IMR-90 (cell line): ENCODE results near the gene LRFN2. TPM values are rescaled to one million over a fixed set of nuclear protein-coding genes. Genes with fewer than 3 reads are reported as not detected.

Source experiments
- ATAC-seq: fragments of 200-7000 bp; cut with Tn5 transposase; 2 replicates; pipeline ENCODE4 v1.9.1; 2020; ENCODE audit warnings: low read depth, mild to moderate bottlenecking, moderate library complexity
- BruUV-seq: library from RNA; stranded (reverse); fragments of 400-500 nt; replicated peaks from 2 replicates; lab custom pipeline; 2021; lab: Mats Ljungman, UMichigan
- CTCF ChIA-PET: fragments of 300-600 bp; formaldehyde crosslinking; extraction: SDS; loops from one replicate; lab custom pipeline; 2021; ENCODE audit warnings: antibody characterized with exemption; lab: Yijun Ruan, JAX
- POLR2A ChIA-PET: fragments of 300-600 bp; sonication (Branson Sonifier 250); formaldehyde crosslinking; loops from one replicate; lab custom pipeline; 2022; ENCODE audit warnings: antibody characterized with exemption; ENCODE audit not compliant: unreplicated experiment; lab: Charles Lee
- DNase-seq: peaks from one replicate; pipeline ENCODE4 v3.0.0; 2013
- H2AFZ ChIP-seq: replicated peaks from 2 replicates; pipeline ENCODE3; 2013; ENCODE audit warnings: low read length, mild to moderate bottlenecking; ENCODE audit not compliant: poor library complexity
- H2AK5ac ChIP-seq: 2 replicates; pipeline ENCODE4 v1.6.1; 2013; ENCODE audit warnings: low read depth, low read length, inconsistent platforms
- H2AK9ac ChIP-seq: replicated peaks from 2 replicates; pipeline ENCODE3; 2013; ENCODE audit warnings: mild to moderate bottlenecking, low read depth, low read length, moderate library complexity; ENCODE audit not compliant: poor library complexity
- H2BK120ac ChIP-seq: 2 replicates; pipeline ENCODE4 v1.6.1; 2013; ENCODE audit warnings: low read depth, low read length, inconsistent platforms
- H2BK15ac ChIP-seq: 3 replicates; pipeline ENCODE4 v1.6.1; 2013; ENCODE audit warnings: low read depth, low read length, inconsistent platforms
- H2BK20ac ChIP-seq: 2 replicates; pipeline ENCODE4 v1.6.1; 2013; ENCODE audit warnings: low read depth, mild to moderate bottlenecking, inconsistent platforms, low read length, moderate library complexity
- H2BK5ac ChIP-seq: 2 replicates; pipeline ENCODE4 v1.6.1; 2013; ENCODE audit warnings: mild to moderate bottlenecking, low read depth, low read length, inconsistent platforms; ENCODE audit not compliant: poor library complexity, severe bottlenecking
- H3K14ac ChIP-seq: replicated peaks from 2 replicates; pipeline ENCODE4 v1.6.1; 2013; ENCODE audit warnings: low read depth, low read length, inconsistent platforms
- H3K18ac ChIP-seq: 2 replicates; pipeline ENCODE4 v1.6.1; 2013; ENCODE audit warnings: low read depth, low read length, control low read depth
- H3K23ac ChIP-seq: 2 replicates; pipeline ENCODE4 v1.6.1; 2013; ENCODE audit warnings: low read depth, low read length, inconsistent platforms
- H3K27ac ChIP-seq: 2 replicates; pipeline ENCODE4 v1.5.1; 2013; ENCODE audit warnings: mild to moderate bottlenecking, control low read depth, low read length; ENCODE audit not compliant: insufficient read depth
- H3K27me3 ChIP-seq: 2 replicates; pipeline ENCODE4 v1.6.1; 2013; ENCODE audit warnings: low read length; ENCODE audit not compliant: control insufficient read depth, insufficient read depth
- H3K36me3 ChIP-seq: 2 replicates; pipeline ENCODE4 v1.6.1; 2013; ENCODE audit warnings: low read length, mixed read lengths; ENCODE audit not compliant: control insufficient read depth, insufficient read depth
- H3K4ac ChIP-seq: 2 replicates; pipeline ENCODE4 v1.6.1; 2013; ENCODE audit warnings: low read depth, low read length, inconsistent platforms
- H3K4me1 ChIP-seq: 2 replicates; pipeline ENCODE4 v1.6.1; 2013; ENCODE audit warnings: low read length, mixed read lengths; ENCODE audit not compliant: control insufficient read depth, insufficient read depth
- H3K4me2 ChIP-seq: 2 replicates; pipeline ENCODE4 v1.6.1; 2013; ENCODE audit warnings: low read depth, mild to moderate bottlenecking, control low read depth, low read length, moderate library complexity
- H3K4me3 ChIP-seq: 2 replicates; pipeline ENCODE4 v1.5.1; 2013; ENCODE audit warnings: low read depth, mild to moderate bottlenecking, control low read depth, low read length, moderate library complexity; ENCODE audit not compliant: insufficient read depth
- H3K56ac ChIP-seq: 2 replicates; pipeline ENCODE4 v1.6.1; 2013; ENCODE audit warnings: low read length, inconsistent platforms; ENCODE audit not compliant: insufficient read depth; ENCODE audit errors: extremely low read depth
- H3K79me1 ChIP-seq, 2 experiments: 2 replicates each; pipeline ENCODE4 v1.6.1; 2013; ENCODE audit warnings: low read length in 2 of 2, inconsistent platforms in 1 of 2, low read depth in 1 of 2
- H3K9ac ChIP-seq: 2 replicates; pipeline ENCODE4 v1.6.1; 2013; ENCODE audit warnings: low read depth, low read length, control low read depth
- H3K9me1 ChIP-seq: 2 replicates; pipeline ENCODE4 v1.6.1; 2013; ENCODE audit warnings: low read length, inconsistent platforms; ENCODE audit not compliant: insufficient read depth
- H3K9me3 ChIP-seq: 2 replicates; pipeline ENCODE4 v1.6.1; 2013; ENCODE audit warnings: low read length; ENCODE audit not compliant: control insufficient read depth, insufficient read depth
- H4K20me1 ChIP-seq: 2 replicates; pipeline ENCODE4 v1.6.1; 2013; ENCODE audit warnings: low read length, inconsistent platforms; ENCODE audit not compliant: insufficient read depth
- H4K5ac ChIP-seq: 2 replicates; pipeline ENCODE4 v1.6.1; 2013; ENCODE audit warnings: mild to moderate bottlenecking, low read depth, low read length, control low read depth
- H4K8ac ChIP-seq, 2 experiments: 2 replicates each; pipeline ENCODE4 v1.6.1; 2013; ENCODE audit warnings: low read depth in 2 of 2, low read length in 2 of 2, control low read depth in 1 of 2, inconsistent platforms in 1 of 2
- H4K91ac ChIP-seq: 2 replicates; pipeline ENCODE4 v1.6.1; 2013; ENCODE audit warnings: low read depth, low read length, inconsistent platforms; ENCODE audit not compliant: insufficient read depth
- BHLHE40 ChIP-seq: fragments of 150-350 bp; IDR thresholded peaks from 2 replicates; pipeline ENCODE4 v1.6.1; 2016; ENCODE audit warnings: mild to moderate bottlenecking, low read depth, low read length
- CEBPB ChIP-seq: IDR thresholded peaks from 2 replicates; pipeline ENCODE4 v1.6.1; 2012; ENCODE audit warnings: low read depth, low read length, improper control_type of control experiment
- CHD1 ChIP-seq: IDR thresholded peaks from 2 replicates; pipeline ENCODE4 v1.6.1; 2012; ENCODE audit warnings: low read depth, low read length, improper control_type of control experiment
- FOS ChIP-seq: fragments of 150-350 bp; IDR thresholded peaks from 2 replicates; pipeline ENCODE4 v1.6.1; 2016; ENCODE audit warnings: low read depth, low read length
- MAFK ChIP-seq: IDR thresholded peaks from 2 replicates; pipeline ENCODE4 v1.6.1; 2012; ENCODE audit warnings: low read depth, low read length, improper control_type of control experiment
- MAZ ChIP-seq: IDR thresholded peaks from 2 replicates; pipeline ENCODE4 v1.6.1; 2012; ENCODE audit warnings: low read depth, mild to moderate bottlenecking, low read length, improper control_type of control experiment, moderate library complexity, borderline replicate concordance
- MXI1 ChIP-seq: IDR thresholded peaks from 2 replicates; pipeline ENCODE4 v1.6.1; 2012; ENCODE audit warnings: low read depth, mild to moderate bottlenecking, low read length, moderate library complexity, borderline replicate concordance
- NFE2L2 ChIP-seq: fragments of 150-350 bp; IDR thresholded peaks from 2 replicates; pipeline ENCODE4 v1.6.1; 2016; ENCODE audit warnings: low read depth, mild to moderate bottlenecking, low read length
- POLR2A ChIP-seq: IDR thresholded peaks from 2 replicates; pipeline ENCODE4 v1.6.1; 2012; ENCODE audit warnings: mild to moderate bottlenecking, low read depth, low read length
- RAD21 ChIP-seq: IDR thresholded peaks from 2 replicates; pipeline ENCODE4 v1.6.1; 2012; ENCODE audit warnings: low read length, improper control_type of control experiment
- RCOR1 ChIP-seq: IDR thresholded peaks from 2 replicates; pipeline ENCODE4 v1.6.1; 2012; ENCODE audit warnings: mild to moderate bottlenecking, low read length, improper control_type of control experiment; ENCODE audit not compliant: insufficient replicate concordance
- RFX5 ChIP-seq: IDR thresholded peaks from 2 replicates; pipeline ENCODE4 v1.8.0; 2012; ENCODE audit warnings: low read depth, mild to moderate bottlenecking, low read length, moderate library complexity
- SMC3 ChIP-seq: fragments of 150-350 bp; IDR thresholded peaks from 2 replicates; pipeline ENCODE4 v1.6.1; 2016; ENCODE audit warnings: low read depth, mild to moderate bottlenecking, antibody characterized with exemption, low read length, moderate library complexity
- WGBS, 2 experiments: methylation state at CpG; one replicate each; pipeline versions ENCODE4 v1.1.5 to v1.1.7; 2013; ENCODE audit warnings: missing lambda C conversion rate in 2 of 2; ENCODE audit not compliant: insufficient read length in 1 of 2; ENCODE audit errors: extremely low coverage in 2 of 2; 5-methylcytosine and 5-hydroxymethylcytosine counted together
- dilution Hi-C: fragments of 300-500 bp; cut with HindIII; formaldehyde crosslinking; loops from one replicate; pipeline ENCODE4 v1.14.3; 2018; ENCODE audit warnings: low sequenced_read_pairs; ENCODE audit not compliant: unreplicated experiment
- in situ Hi-C: fragments of 300-500 bp; cut with MboI; formaldehyde crosslinking; loops from 3 replicates; pipeline ENCODE4 v1.14.3; 2019; ENCODE audit warnings: low sequenced_read_pairs, inconsistent platforms, mixed read lengths
- intact Hi-C: fragments of 100-400 bp; cut with micrococcal nuclease; formaldehyde crosslinking; loops from 2 replicates; pipeline ENCODE4 v1.10.0; 2022
- polyA plus RNA-seq, 3 experiments: library from polyadenylated mRNA; depleted of rRNA; stranded (reverse); fragments of >200 nt; gene quantifications; 2 replicates each; pipeline ENCODE4 v1.2.3, GENCODE V29; 2012; ENCODE audit warnings: low replicate concordance in 1 of 3
- total RNA-seq: library from RNA; depleted of rRNA; stranded (reverse); fragments of >200 nt; gene quantifications from 2 replicates; pipeline ENCODE4 v1.2.3, GENCODE V29; 2012
- TF ChIP-seq, protein P1 (sequence below): conservative IDR thresholded peaks from 2 replicates; pipeline ENCODE4 v1.5.1; 2012; ENCODE audit warnings: mild to moderate bottlenecking, low read depth, low read length, improper control_type of control experiment
- TF ChIP-seq, protein P2 (sequence below): fragments of 150-350 bp; IDR thresholded peaks from 2 replicates; pipeline ENCODE4 v1.6.1; 2016; ENCODE audit warnings: low read depth, mild to moderate bottlenecking, low read length, moderate library complexity, borderline replicate concordance
- TF ChIP-seq, protein P3 (sequence below): fragments of 150-350 bp; IDR thresholded peaks from 2 replicates; pipeline ENCODE4 v1.6.1; 2017; ENCODE audit warnings: mild to moderate bottlenecking, antibody characterized with exemption, low read length, low read depth

LRFN2 gene
- total and polyA plus RNA-seq, 2 of the 4 experiments (the other 2 are of a cell fraction), result not detected

DNA sequence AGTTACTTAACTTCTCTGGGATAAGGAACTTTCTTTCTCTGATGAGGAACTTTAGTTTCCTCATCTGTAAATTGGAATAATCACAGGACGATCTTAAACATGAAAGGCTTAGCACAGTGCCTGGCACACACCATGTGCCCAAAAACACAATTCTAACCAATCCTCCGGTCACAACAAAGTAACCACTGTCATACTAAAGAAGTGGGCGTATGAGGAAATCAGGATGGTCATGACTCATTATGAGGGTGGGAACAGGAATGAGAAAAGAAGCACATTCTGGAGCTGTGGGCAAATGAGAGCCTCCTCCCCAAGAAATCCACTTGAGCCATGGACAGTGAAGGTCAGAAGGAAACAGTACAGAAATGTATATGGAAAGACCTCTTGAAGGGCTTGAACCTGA lies 82.9 kb downstream of the LRFN2 start:
- no peak overlapping the region for H3K4me2 ChIP-seq
- dilution Hi-C loops (no loop called here), in situ Hi-C loops (no loop called here), intact Hi-C loops (no loop called here)
- no peak overlapping the region for H2BK20ac ChIP-seq
- no peak overlapping the region for H4K8ac ChIP-seq
- H3K27ac ChIP-seq, result no peak overlapping the region
- no peak overlapping the region for H3K18ac ChIP-seq
- no peak overlapping the region for H2BK15ac ChIP-seq
- H3K79me1 ChIP-seq, result no peaks in the 10 kb centered on the region
- no peaks in the 10 kb centered on the region for H3K9me3 ChIP-seq
- no peaks in the 10 kb centered on the region for H3K36me3 ChIP-seq
- no peak overlapping the region for H2BK5ac ChIP-seq
- POLR2A ChIA-PET, result no interaction called here
- H2AFZ ChIP-seq, result no peak overlapping the region
- TF ChIP-seq CHD1 (no peak), RFX5 (no peak), SMC3 (no peak), POLR2A (no peak), MAFK (no peak), FOS (no peak), NFE2L2 (no peak), BHLHE40 (no peak), MAZ (no peak), RCOR1 (no peak), MXI1 (no peak), CEBPB (no peak), RAD21 (no peak)
- TF ChIP-seq, protein P1, sequence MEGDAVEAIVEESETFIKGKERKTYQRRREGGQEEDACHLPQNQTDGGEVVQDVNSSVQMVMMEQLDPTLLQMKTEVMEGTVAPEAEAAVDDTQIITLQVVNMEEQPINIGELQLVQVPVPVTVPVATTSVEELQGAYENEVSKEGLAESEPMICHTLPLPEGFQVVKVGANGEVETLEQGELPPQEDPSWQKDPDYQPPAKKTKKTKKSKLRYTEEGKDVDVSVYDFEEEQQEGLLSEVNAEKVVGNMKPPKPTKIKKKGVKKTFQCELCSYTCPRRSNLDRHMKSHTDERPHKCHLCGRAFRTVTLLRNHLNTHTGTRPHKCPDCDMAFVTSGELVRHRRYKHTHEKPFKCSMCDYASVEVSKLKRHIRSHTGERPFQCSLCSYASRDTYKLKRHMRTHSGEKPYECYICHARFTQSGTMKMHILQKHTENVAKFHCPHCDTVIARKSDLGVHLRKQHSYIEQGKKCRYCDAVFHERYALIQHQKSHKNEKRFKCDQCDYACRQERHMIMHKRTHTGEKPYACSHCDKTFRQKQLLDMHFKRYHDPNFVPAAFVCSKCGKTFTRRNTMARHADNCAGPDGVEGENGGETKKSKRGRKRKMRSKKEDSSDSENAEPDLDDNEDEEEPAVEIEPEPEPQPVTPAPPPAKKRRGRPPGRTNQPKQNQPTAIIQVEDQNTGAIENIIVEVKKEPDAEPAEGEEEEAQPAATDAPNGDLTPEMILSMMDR, result no peak
- TF ChIP-seq, protein P2, sequence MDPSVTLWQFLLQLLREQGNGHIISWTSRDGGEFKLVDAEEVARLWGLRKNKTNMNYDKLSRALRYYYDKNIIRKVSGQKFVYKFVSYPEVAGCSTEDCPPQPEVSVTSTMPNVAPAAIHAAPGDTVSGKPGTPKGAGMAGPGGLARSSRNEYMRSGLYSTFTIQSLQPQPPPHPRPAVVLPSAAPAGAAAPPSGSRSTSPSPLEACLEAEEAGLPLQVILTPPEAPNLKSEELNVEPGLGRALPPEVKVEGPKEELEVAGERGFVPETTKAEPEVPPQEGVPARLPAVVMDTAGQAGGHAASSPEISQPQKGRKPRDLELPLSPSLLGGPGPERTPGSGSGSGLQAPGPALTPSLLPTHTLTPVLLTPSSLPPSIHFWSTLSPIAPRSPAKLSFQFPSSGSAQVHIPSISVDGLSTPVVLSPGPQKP, result no peak
- TF ChIP-seq, protein P3, sequence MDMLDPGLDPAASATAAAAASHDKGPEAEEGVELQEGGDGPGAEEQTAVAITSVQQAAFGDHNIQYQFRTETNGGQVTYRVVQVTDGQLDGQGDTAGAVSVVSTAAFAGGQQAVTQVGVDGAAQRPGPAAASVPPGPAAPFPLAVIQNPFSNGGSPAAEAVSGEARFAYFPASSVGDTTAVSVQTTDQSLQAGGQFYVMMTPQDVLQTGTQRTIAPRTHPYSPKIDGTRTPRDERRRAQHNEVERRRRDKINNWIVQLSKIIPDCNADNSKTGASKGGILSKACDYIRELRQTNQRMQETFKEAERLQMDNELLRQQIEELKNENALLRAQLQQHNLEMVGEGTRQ, result no peak
- H3K56ac ChIP-seq, result no peak overlapping the region
- DNase-seq, result no peak
- ATAC-seq, result no peak
- no CpG with 5 or more reads among the region's 3 CpGs for WGBS, 2 experiments
- no peak overlapping the region for H3K4me3 ChIP-seq
- no peak overlapping the region for H3K9ac ChIP-seq
- no peak overlapping the region for H3K4ac ChIP-seq
- H3K23ac ChIP-seq, result no peak overlapping the region
- H2AK5ac ChIP-seq, result no peak overlapping the region
- no peaks in the 10 kb centered on the region for H3K4me1 ChIP-seq
- no peaks in the 10 kb centered on the region for H3K9me1 ChIP-seq
- H4K20me1 ChIP-seq, result no peaks in the 10 kb centered on the region
- CTCF ChIA-PET, result interaction anchor here (0.6 kb wide), 1 partner anchor 635 kb away, joined by 3 read pairs; no protein-coding TSS in a partner anchor
- H3K14ac ChIP-seq, result no peak overlapping the region
- no peak overlapping the region for H4K91ac ChIP-seq
- no peak overlapping the region for H2BK120ac ChIP-seq
- H3K27me3 ChIP-seq, result no peaks in the 10 kb centered on the region
- no TSS peak for BruUV-seq
- H4K5ac ChIP-seq, result no peak overlapping the region
- H2AK9ac ChIP-seq, result no peak overlapping the region
